T follicular helper cell (primary cell): ENCODE data around the gene GPI.
"Not testable (repeated sequence)": the region's sequence is repeated elsewhere in the genome, so short reads cannot be mapped to it uniquely, and the experiment has no call there.

Experiments used
- DNase-seq: peaks from one replicate; pipeline ENCODE4 v3.0.0-alpha.2; 2020; ENCODE audit warnings: low read depth

Gene GPI

GRCh38 chr19:34368338-34368737 is 3.3 kb downstream of the GPI start:
- no peak for DNase-seq

- not testable (repeated sequence) for DNase-seq
Measured at GRCh38 chr19:34369166-34369565, 4.2 kb downstream of the GPI start.

- DNase-seq = no peak
Measured at GRCh38 chr19:34370117-34370516, 5.1 kb downstream of the GPI start.

GRCh38 chr19:34370983-34371382 is 6.0 kb downstream of the GPI start:
- no peak for DNase-seq

- no peak for DNase-seq
Measured at GRCh38 chr19:34373601-34374288, 8.7 kb downstream of the GPI start.

- no peak for DNase-seq
Measured at GRCh38 chr19:34375598-34375997, 10.6 kb downstream of the GPI start.

- DNase-seq = no peak
Measured at GRCh38 chr19:34380639-34381241, 15.7 kb downstream of the GPI start.

GRCh38 chr19:34381399-34382251 is 16.6 kb downstream of the GPI start:
- no peak for DNase-seq

- DNase-seq = no peak
Measured at GRCh38 chr19:34382471-34382870, 17.5 kb downstream of the GPI start.

- no peak for DNase-seq
Measured at GRCh38 chr19:34383599-34383998, 18.6 kb downstream of the GPI start.

GRCh38 chr19:34386645-34387445 is 21.8 kb downstream of the GPI start:
- no peak for DNase-seq

- no peak for DNase-seq
Measured at GRCh38 chr19:34387446-34387810, 22.4 kb downstream of the GPI start.

- not testable (repeated sequence) for DNase-seq
Measured at GRCh38 chr19:34388745-34389144, 23.7 kb downstream of the GPI start.

- DNase-seq = no peak
Measured at GRCh38 chr19:34391813-34392212, 26.8 kb downstream of the GPI start.

- no peak for DNase-seq
Measured at GRCh38 chr19:34393031-34393430, 28.0 kb downstream of the GPI start.

GRCh38 chr19:34393629-34394028 is 28.6 kb downstream of the GPI start:
- DNase-seq = no peak

GRCh38 chr19:34397853-34398252 is 32.9 kb downstream of the GPI start:
- no peak for DNase-seq

GRCh38 chr19:34399886-34400285 is 34.9 kb downstream of the GPI start:
- no peak for DNase-seq

GRCh38 chr19:34400844-34401243 is 35.8 kb downstream of the GPI start:
- not testable (repeated sequence) for DNase-seq

GRCh38 chr19:34402074-34402600 is 37.1 kb downstream of the GPI start:
- DNase-seq = no peak

GRCh38 chr19:34403784-34404108 is 38.8 kb downstream of the GPI start:
- DNase-seq = no peak
